Esophagus (tissue), 2 donors: ENCODE data around the gene SPACA4. TPM values are rescaled to one million over a fixed set of nuclear protein-coding genes. Genes with fewer than 3 reads are reported as not detected.

ENCODE experiments used
- H3K27ac ChIP-seq, 2 donors: one replicate each; pipeline ENCODE4 v1.5.1; 2013; ENCODE audit warnings: low read depth in 2 of 2, mild to moderate bottlenecking in 2 of 2, inconsistent platforms in 1 of 2, low read length in 1 of 2, moderate library complexity in 1 of 2
- H3K27me3 ChIP-seq, 2 donors: one replicate each; pipeline ENCODE4 v1.6.1; 2013; ENCODE audit warnings: low read length in 2 of 2, control low read depth in 1 of 2, mild to moderate bottlenecking in 1 of 2; ENCODE audit not compliant: insufficient read depth in 2 of 2, control insufficient read depth in 1 of 2
- H3K36me3 ChIP-seq, 2 donors: one replicate each; pipeline ENCODE4 v1.6.1; 2013; ENCODE audit warnings: low read length in 1 of 2; ENCODE audit not compliant: control insufficient read depth in 2 of 2, insufficient read depth in 2 of 2
- H3K4me1 ChIP-seq, 2 donors: one replicate each; pipeline ENCODE4 v1.6.1; 2013; ENCODE audit warnings: low read length in 1 of 2; ENCODE audit not compliant: control insufficient read depth in 2 of 2, insufficient read depth in 2 of 2
- H3K4me3 ChIP-seq, 2 donors: one replicate each; pipeline ENCODE4 v1.5.1; 2013; ENCODE audit warnings: low read length in 2 of 2, mild to moderate bottlenecking in 2 of 2, low read depth in 1 of 2, moderate library complexity in 1 of 2
- H3K9me3 ChIP-seq, 2 donors: one replicate each; pipeline ENCODE4 v1.6.1; 2013; ENCODE audit warnings: mild to moderate bottlenecking in 2 of 2, low read depth in 1 of 2, low read length in 1 of 2, moderate library complexity in 1 of 2; ENCODE audit not compliant: control insufficient read depth in 2 of 2, insufficient read depth in 1 of 2
- WGBS, 2 donors: extraction: QIAGEN DNeasy Blood & Tissue Kit; methylation state at CpG; one replicate each; pipeline ENCODE4 v1.1.7; 2013; 5-methylcytosine and 5-hydroxymethylcytosine counted together
- polyA plus RNA-seq, 2 donors: library from polyadenylated mRNA; stranded (reverse); fragments of 200-250 nt; gene quantifications; one replicate each; pipeline ENCODE4 v1.2.3, GENCODE V29; 2013
- donor health status: healthy with polysubstance abuse.
- donor health status: Bipolar disorder and iron deficiency.

Gene SPACA4
- 1 to 10 TPM; 1.2 to 1.9 TPM for polyA plus RNA-seq

- WGBS, 2 donors: 87 to 89% methylated on average over 37 to 39 of the region's 39 CpGs
- no peaks in the 10 kb centered on the region for H3K27me3 ChIP-seq
- no peak within 1 kb of the TSS for H3K27ac ChIP-seq
- no peak within 1 kb of the TSS for H3K4me3 ChIP-seq
- peaks cover 0 to 3% of the 10 kb centered on the region in 2 donors for H3K36me3 ChIP-seq
- H3K4me1 ChIP-seq: no peaks in the 10 kb centered on the region
- no peaks in the 10 kb centered on the region for H3K9me3 ChIP-seq
These were observed at the start of gene SPACA4 for GRCh38 chr19:48606463-48607358. Gene SPACA4, plus strand, starts transcription at chr19:48606742. Its CDS starts 237 bp downstream, at chr19:48606979.

- Histone ChIP-seq H3K36me3 (peaks cover 0 to 2% of the 10 kb centered on the region in 2 donors), H3K4me1 (peaks cover 0 to 6% of the 10 kb centered on the region in 2 donors), H3K4me3 (no peak overlapping the region), H3K27me3 (no peaks in the 10 kb centered on the region), H3K27ac (peak overlapping the region; percentile 80 to 93), H3K9me3 (no peaks in the 10 kb centered on the region)
- 86 to 91% methylated on average over 5 of the region's 5 CpGs for WGBS, 2 donors
These were observed 49.7 kb upstream of the SPACA4 start for GRCh38 chr19:48556825-48557224.

- Histone ChIP-seq H3K27me3 (no peaks in the 10 kb centered on the region), H3K27ac (peak overlapping the region; percentile 88 to 89), H3K9me3 (no peaks in the 10 kb centered on the region), H3K36me3 (peaks cover 0 to 2% of the 10 kb centered on the region in 2 donors), H3K4me3 (peak overlapping the region; percentile 9 to 42), H3K4me1 (peaks cover 0 to 6% of the 10 kb centered on the region in 2 donors)
- 10 to 13% methylated on average over 24 to 27 of the region's 27 CpGs for WGBS, 2 donors
These were observed 48.4 kb upstream of the SPACA4 start for GRCh38 chr19:48558018-48558684.

GRCh38 chr19:48560095-48560530, 46.4 kb upstream of the SPACA4 start:
- no peaks in the 10 kb centered on the region for H3K9me3 ChIP-seq
- no peak overlapping the region for H3K4me3 ChIP-seq
- peaks cover 0 to 6% of the 10 kb centered on the region in 2 donors for H3K4me1 ChIP-seq
- peaks cover 0 to 2% of the 10 kb centered on the region in 2 donors for H3K36me3 ChIP-seq
- H3K27me3 ChIP-seq: no peaks in the 10 kb centered on the region
- H3K27ac ChIP-seq: no peak overlapping the region
- 82 to 83% methylated on average over 6 of the region's 6 CpGs for WGBS, 2 donors

GRCh38 chr19:48561412-48561811, 45.1 kb upstream of the SPACA4 start:
- WGBS, 2 donors: 67 to 72% methylated on average over 11 of the region's 11 CpGs
- no peak overlapping the region for H3K4me3 ChIP-seq
- peaks cover 0 to 2% of the 10 kb centered on the region in 2 donors for H3K36me3 ChIP-seq
- H3K4me1 ChIP-seq: peaks cover 0 to 4% of the 10 kb centered on the region in 2 donors
- H3K27me3 ChIP-seq: no peaks in the 10 kb centered on the region
- peak overlapping the region in 1 of 2 donors; percentile 24 for H3K27ac ChIP-seq
- H3K9me3 ChIP-seq: no peaks in the 10 kb centered on the region

GRCh38 chr19:48565090-48565489, 41.5 kb upstream of the SPACA4 start:
- peak overlapping the region in 1 of 2 donors; percentile 57 for H3K27ac ChIP-seq
- peaks cover 0 to under 1% of the 10 kb centered on the region in 2 donors for H3K36me3 ChIP-seq
- H3K4me1 ChIP-seq: peaks cover 0 to 13% of the 10 kb centered on the region in 2 donors
- H3K9me3 ChIP-seq: no peaks in the 10 kb centered on the region
- 44 to 78% methylated on average over 7 of the region's 7 CpGs for WGBS, 2 donors
- no peaks in the 10 kb centered on the region for H3K27me3 ChIP-seq
- no peak overlapping the region for H3K4me3 ChIP-seq

GRCh38 chr19:48568345-48568886, 38.1 kb upstream of the SPACA4 start:
- Histone ChIP-seq H3K27ac (peak overlapping the region; percentile 66 to 81), H3K9me3 (no peaks in the 10 kb centered on the region), H3K27me3 (no peaks in the 10 kb centered on the region), H3K4me3 (no peak overlapping the region), H3K4me1 (peaks cover 0 to 13% of the 10 kb centered on the region in 2 donors), H3K36me3 (no peaks in the 10 kb centered on the region)
- WGBS, 2 donors: 4 to 9% methylated on average over 15 to 19 of the region's 19 CpGs

GRCh38 chr19:48569814-48570213, 36.7 kb upstream of the SPACA4 start:
- Histone ChIP-seq H3K9me3 (no peaks in the 10 kb centered on the region), H3K27ac (peak overlapping the region in 1 of 2 donors; percentile 57), H3K4me3 (no peak overlapping the region), H3K4me1 (peaks cover 0 to 13% of the 10 kb centered on the region in 2 donors), H3K27me3 (no peaks in the 10 kb centered on the region), H3K36me3 (no peaks in the 10 kb centered on the region)
- 40 to 49% methylated on average over 11 of the region's 11 CpGs for WGBS, 2 donors

GRCh38 chr19:48571378-48572162, 35.0 kb upstream of the SPACA4 start:
- H3K4me3 ChIP-seq: no peak overlapping the region
- peaks cover 0 to 2% of the 10 kb centered on the region in 2 donors for H3K36me3 ChIP-seq
- WGBS, 2 donors: 56 to 57% methylated on average over 5 of the region's 5 CpGs
- no peaks in the 10 kb centered on the region for H3K27me3 ChIP-seq
- H3K9me3 ChIP-seq: no peaks in the 10 kb centered on the region
- H3K4me1 ChIP-seq: peaks cover 0 to 13% of the 10 kb centered on the region in 2 donors
- peak overlapping the region; percentile 29 to 61 for H3K27ac ChIP-seq
